Stimulated activated CD8-positive, alpha-beta memory T cell treated with anti-CD3 and anti-CD28 coated beads, Interleukin-15, amount 100 ng/mL, for 48 hours (primary cell): Measurements from ENCODE around the gene ATF7IP2.
"Not testable (repeated sequence)": the region's sequence is repeated elsewhere in the genome, so short reads cannot be mapped to it uniquely, and the experiment has no call there.

ENCODE experiments used
- DNase-seq, 2 donors: peaks; one replicate each; pipeline ENCODE4 v3.0.0-alpha.2; 2020; ENCODE audit warnings: low read depth in 2 of 2

ATF7IP2 gene

DNA sequence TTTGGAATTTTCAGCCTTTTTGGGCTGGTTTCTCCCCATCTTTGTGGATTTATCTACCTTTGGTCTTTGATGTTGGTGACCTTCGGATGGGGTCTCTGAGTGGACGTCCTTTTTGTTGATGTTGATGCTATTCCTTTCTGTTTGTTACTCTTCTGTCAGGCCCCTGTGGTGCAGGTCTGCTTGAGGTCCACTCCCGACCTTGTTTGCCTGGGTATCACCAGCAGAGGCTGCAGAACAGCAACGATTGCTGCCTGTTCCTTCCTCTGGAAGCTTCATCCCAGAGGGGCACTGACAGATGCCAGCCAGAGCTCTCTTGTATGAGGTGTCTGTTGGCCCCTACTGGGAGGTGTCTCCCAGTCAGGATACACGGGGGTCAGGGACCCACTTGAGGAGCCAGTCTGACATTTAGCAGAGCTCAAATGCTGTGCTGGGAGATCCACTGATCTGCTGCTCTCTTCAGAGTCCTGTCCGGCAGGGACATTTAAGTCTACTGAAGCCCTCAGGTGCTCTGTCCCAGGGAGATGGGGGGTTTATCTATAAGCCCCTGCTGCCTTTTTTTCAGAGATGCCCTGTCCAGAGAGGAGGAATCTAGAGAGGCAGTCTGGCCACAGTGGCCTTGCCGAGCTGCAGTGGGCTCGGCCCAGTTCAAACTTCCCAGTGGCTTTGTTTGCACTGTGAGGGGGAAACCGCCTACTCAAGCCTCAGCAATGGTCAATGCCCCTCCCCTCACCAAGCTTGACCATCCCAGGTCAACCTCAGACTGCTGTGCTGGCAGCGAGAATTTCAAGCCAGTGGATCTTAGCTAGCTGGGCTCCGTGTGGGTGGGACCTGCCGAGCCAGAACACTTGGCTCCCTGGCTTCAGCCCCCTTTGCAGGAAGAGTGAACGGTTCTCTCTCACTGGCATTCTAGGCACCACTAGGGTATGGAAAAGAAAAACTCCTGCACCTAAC is 66.6 kb downstream of the ATF7IP2 start:
- not testable (repeated sequence) for DNase-seq

GRCh38 chr16:10453159-10453510 is 67.3 kb downstream of the ATF7IP2 start:
- DNase-seq, result no peak

DNA sequence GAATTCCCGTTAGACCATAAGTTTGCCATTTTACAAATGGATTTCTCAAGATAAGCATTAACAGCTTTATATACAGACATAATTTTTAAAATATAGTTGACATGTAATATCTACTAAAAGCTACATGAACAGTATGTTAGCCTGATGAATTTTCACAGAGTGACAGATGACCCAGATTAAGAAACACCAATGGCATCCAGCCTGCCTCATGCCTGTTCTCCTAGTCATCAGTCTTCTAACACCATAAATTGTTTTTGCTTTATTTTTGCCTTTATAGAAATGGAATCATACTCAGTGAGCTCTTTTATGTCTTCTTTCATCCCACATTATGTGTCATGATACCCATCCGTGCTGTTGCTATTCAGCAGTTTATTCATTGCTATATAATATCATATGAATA is 80.0 kb downstream of the ATF7IP2 start:
- DNase-seq, result no peak

GRCh38 chr16:10466313-10466712 is 80.5 kb downstream of the ATF7IP2 start:
- DNase-seq, result no peak

DNA sequence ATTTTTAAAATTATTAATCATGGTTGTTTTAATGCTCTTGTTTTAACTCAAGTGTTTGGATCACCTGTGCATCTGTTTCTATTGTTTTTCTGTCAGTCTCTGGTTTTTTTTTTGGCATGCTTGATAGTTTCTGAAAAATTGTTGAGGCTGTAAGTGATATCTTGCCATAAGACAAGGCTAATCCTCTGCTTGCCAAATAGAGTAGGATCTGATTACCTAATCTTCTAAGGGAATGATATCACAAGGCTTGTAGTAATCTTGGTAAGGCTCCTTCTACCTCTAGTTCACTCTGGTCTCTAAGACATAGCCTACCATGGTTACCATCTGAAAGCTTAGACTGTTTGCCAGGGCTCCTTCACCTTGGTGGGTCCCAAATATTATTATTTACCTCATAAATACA is 81.0 kb downstream of the ATF7IP2 start:
- no peak for DNase-seq

GRCh38 chr16:10476636-10477035 is 90.8 kb downstream of the ATF7IP2 start:
- DNase-seq, result not testable (repeated sequence)

DNA sequence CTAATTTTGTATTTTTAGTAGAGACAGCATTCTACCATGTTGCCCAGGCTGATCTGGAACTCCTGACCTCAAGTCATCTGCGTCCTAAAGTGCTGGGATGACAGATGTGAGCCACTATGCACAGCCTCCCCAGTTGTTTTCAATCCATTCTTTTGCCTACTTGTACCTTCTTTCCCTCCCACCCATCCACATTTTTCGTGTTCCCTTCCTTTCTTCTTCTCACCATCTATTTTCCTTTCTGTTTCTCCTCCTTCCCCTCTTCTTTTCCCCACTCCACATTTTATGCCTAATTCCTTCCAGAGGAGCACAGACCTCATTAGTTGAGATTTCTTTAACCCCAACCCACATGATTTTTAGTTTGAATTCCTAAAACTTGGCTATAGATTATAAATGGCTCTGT is 94.3 kb downstream of the ATF7IP2 start:
- no peak for DNase-seq

- DNase-seq, result no peak
Observed at GRCh38 chr16:10485159-10485558, 99.3 kb downstream of the ATF7IP2 start.

GRCh38 chr16:10485698-10486382 is 100.0 kb downstream of the ATF7IP2 start:
- DNase-seq, result no peak

DNA sequence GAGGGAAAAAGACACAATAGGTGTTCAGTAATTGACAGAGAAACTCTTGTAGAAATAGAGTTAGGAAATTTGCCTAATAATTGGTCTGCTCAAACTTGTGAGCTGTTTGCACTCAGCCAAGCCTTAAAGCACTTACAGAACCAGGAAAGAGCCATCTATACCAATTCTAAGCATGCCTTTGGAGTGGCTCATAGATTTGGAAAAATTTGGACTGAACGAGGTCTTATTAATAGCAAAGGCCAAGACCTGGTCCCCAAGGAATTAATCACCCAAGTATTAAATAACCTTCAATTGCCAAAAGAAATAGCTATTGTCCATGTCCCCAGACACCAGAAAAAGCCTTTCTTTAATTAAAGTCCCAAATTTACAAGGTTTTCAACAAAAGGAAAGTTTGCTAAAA is 104.3 kb downstream of the ATF7IP2 start:
- DNase-seq, result no peak

- DNase-seq, result no peak
Observed at GRCh38 chr16:10493276-10493675, 107.4 kb downstream of the ATF7IP2 start.

- DNase-seq, result no peak
Observed at GRCh38 chr16:10494343-10495030, 108.6 kb downstream of the ATF7IP2 start.

GRCh38 chr16:10495031-10495345 is 109.1 kb downstream of the ATF7IP2 start:
- no peak for DNase-seq

DNA sequence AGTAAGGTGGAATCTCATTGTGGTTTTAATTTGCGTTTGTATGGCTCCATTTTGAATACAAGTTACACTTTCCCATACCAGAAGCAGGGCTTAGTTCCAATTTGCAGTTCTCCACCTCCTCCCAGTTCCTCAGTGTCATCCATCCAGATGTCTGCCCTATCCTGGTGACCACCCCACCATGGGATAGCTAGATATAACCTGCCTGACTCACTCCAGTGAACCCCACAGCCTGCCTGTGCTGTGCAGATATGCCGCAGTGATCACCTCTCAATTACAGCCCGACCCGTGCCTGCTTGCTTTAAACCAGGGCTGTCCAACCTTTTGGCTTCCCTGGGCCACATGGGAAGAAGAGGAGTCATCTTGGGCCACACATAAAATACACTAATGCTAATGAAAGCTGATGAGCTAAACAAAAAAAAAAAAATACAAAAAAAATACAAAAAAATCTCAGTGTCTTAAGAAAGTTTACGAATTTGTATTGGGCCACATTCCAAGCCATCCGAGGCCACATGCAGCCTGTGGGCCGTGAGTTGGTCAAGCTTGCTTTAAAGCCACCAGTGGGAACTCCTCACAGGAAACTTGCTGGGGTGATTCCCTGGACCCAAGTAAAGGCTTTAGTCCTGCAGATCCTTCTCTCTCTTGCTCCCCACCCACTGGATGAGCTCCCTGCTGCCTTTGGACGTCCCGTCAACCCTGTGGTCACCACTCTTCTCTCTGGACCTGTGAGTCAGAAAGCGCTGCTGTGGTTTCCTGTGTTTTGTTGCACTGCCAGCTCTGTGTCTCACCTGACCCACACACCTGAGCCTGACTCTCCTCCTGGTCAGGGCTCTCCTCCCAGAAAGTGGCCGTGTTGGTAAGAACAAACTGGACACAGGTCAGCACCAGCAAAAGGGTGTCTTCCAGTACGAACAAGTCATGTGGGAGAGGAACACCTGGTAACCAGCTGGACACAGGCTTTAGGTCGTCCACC is 111.6 kb downstream of the ATF7IP2 start:
- DNase-seq, result no peak

DNA sequence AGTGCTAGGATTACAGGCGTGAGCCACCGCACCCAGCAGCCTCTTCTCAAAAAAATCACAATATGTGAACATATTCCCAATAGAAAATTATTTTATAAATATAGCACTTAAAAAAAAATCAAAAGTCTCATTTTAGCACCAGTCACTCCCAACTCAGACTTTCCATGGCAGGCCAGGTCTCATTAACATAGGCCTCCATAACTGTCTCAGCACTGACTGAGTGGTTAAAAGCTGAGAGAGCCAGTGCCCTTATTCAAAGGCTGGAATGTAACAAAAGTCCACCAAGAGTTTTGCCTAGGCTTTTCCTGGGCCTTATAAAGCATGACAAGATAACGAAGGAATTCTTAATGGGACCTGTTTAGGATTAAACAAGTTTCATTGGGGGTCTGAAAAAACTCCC is 114.7 kb downstream of the ATF7IP2 start:
- DNase-seq, result no peak

DNA sequence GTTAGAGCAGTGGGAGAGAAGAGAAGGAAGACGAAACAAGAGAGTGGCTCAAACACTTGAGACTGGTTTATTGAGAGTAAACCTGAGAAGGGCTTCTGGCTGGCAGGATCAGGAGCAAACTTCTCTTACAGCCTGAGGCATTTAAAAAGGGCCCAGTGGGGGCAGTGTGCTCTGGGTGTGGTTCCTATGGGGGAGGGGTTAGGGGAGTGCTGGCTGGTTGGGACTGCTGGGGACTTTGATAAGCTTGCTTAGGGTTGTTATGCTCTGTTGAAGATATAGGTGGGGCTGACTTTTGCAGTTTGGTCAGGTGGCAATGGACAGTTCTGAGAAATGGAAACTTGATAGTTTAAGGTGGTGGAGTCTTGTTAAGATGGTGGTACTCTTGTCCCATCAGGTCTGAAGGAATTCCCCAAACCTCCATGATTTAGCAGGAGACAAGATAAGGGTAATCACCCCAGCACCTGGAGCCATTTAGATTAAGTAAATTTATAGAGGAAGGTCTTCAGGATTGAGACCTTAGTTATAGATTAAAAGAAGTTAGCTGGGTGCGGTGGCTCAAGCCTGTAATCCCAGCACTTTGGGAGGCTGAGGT is 115.3 kb downstream of the ATF7IP2 start:
- no peak for DNase-seq

- DNase-seq, result no peak
Observed at GRCh38 chr16:10502776-10503175, 116.9 kb downstream of the ATF7IP2 start.

- DNase-seq, result no peak
Observed at GRCh38 chr16:10504404-10504885, 118.6 kb downstream of the ATF7IP2 start.

DNA sequence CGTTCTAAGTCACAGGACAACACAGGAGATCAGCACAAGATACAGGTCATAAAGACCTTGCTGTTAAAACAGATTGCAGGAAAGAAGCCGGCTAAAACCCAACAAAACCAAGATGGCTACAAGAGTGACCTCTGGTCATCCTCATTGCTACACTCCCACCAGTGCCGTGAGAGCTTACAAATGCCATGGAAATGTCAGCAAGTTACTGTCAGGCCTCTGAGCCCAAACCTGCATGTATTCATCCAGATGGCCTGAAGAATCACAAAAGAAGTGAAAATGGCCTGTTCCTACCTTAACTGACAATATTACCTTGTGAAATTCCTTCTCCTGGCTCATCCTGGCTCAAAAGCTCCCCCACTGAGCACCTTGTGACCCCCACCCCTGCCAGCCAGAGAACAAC is 119.4 kb downstream of the ATF7IP2 start:
- not testable (repeated sequence) for DNase-seq

GRCh38 chr16:10509534-10510025 is 123.7 kb downstream of the ATF7IP2 start:
- DNase-seq, result peak in 1 of 2 donors; percentile 27

DNA sequence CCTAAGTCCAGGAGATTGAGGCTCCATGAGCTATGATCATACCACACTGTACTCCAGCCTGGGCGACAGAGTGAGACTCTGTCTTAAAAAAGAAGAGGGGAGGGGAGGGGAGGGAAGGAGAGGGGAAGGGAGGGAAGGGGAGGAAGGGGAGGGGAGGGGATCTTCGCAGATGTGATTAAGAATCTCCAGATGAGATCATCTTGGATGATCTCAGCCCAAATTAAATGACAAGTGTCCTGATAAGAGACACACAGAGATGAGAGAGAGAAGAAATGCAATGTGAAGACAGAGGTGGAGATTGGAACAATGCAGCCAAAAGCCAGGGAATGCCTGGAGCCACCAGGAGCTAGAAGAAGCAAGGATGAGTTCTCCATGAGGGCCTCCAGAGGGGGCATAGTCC is 124.4 kb downstream of the ATF7IP2 start:
- DNase-seq, result no peak
